HG03060 (cell line): ENCODE results near the gene RHCG.

Experiments used
- ATAC-seq: cut with Tn5 transposase; IDR thresholded peaks from one replicate; pipeline ENCODE4 v1.9.1; 2021; ENCODE audit warnings: low read depth, moderate number of reproducible peaks; ENCODE audit not compliant: unreplicated experiment

Gene RHCG

DNA sequence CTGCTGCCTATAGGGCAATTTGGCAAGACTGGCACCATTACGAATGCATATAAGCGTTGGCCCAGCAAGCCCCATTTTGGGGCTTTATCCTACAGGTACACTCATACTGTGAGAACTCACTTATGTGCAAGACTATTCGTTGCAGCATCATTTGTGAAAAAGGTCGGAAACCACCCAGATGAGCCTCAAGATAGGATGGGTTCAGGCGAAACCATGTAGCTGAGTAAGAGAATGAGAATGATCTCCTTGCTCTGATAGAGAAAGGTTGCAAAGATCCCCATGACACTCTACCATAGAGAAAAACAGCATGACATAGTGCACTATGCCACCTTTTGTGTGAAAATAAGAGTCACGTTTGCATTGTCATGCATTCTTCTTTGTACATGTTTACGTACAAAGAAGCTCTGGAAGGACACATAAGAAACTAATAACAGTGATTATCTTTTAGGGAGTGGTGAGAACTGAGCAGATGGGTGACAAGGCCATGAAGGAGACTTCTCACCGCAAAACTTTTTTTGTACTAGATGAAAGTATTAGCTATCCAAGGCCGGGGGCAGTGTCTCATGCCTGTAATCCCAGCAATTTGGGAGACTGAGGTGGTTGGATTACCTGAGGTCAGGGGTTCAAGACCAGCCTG lies 50.0 kb downstream of the RHCG start:
- ATAC-seq = no peak

DNA sequence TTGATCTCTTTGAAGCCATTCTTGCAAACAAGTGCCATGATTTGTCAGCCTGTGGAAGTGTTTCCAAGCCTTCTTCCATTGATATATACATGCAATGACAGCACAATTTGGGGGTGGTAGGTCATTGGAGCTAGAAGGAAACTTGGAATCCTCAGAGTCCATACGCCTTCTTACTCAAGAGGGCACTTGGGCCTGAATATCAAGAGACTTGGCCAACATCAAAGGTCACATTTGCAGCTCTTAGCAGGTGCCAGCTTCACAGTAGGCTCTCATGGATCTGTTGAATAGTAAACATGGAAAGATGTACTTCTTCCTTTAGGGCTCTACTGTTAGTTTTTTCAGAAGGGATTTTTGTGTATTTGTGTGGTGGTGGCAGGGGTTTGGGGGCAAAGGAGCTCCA lies 50.9 kb downstream of the RHCG start:
- no peak for ATAC-seq

- ATAC-seq = no peak
Observed at GRCh38 chr15:89444241-89445225, 51.9 kb downstream of the RHCG start.

DNA sequence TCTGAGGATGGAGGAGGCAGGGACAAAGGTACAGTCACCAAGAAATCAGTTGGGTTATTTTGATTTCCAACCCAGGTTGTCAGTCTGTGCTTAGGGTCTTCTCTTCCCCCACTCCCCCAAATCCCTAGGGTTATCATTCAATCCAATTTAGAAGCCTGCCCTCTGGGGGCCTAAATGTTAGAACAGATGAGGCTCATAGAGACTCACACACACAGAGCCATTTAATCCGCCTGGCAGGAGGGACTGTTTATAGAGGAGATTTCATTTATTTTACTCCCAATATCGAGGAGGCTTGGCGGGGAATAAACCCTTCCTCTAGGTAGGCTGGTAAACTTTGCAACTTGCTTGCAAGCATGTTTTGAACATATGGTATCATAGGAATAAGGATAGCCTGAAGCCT lies 52.8 kb downstream of the RHCG start:
- ATAC-seq = no peak

- no peak for ATAC-seq
Observed at GRCh38 chr15:89442671-89443307, 53.6 kb downstream of the RHCG start.

GRCh38 chr15:89442155-89442554 lies 54.2 kb downstream of the RHCG start:
- ATAC-seq = no peak

GRCh38 chr15:89441295-89441812 lies 55.0 kb downstream of the RHCG start:
- ATAC-seq = peak; percentile 87

- no peak for ATAC-seq
Observed at GRCh38 chr15:89439764-89440163, 56.6 kb downstream of the RHCG start.

- ATAC-seq = no peak
Observed at GRCh38 chr15:89436560-89437311, 59.6 kb downstream of the RHCG start.

GRCh38 chr15:89435362-89435761 lies 61.0 kb downstream of the RHCG start:
- no peak for ATAC-seq

DNA sequence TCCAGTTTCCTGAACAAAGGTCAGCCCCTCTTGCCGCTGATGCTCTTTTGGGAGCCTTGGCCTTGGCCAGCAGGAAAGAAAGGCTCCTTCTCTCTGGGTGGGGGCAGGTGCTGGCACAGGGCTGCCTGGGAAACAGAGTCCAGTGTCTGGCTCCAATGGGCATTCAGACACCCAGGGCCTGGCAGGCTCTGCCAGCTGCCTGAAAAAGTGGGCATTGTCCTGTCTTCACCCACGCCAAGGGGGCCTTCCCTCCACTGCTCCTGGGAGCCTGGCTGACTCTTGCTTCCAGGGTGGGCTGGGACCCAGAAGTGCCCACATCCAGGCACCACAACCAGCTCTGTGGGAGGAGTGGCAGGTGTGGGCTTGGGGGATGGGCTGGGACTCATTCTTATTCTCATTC lies 62.7 kb downstream of the RHCG start:
- no peak for ATAC-seq

DNA sequence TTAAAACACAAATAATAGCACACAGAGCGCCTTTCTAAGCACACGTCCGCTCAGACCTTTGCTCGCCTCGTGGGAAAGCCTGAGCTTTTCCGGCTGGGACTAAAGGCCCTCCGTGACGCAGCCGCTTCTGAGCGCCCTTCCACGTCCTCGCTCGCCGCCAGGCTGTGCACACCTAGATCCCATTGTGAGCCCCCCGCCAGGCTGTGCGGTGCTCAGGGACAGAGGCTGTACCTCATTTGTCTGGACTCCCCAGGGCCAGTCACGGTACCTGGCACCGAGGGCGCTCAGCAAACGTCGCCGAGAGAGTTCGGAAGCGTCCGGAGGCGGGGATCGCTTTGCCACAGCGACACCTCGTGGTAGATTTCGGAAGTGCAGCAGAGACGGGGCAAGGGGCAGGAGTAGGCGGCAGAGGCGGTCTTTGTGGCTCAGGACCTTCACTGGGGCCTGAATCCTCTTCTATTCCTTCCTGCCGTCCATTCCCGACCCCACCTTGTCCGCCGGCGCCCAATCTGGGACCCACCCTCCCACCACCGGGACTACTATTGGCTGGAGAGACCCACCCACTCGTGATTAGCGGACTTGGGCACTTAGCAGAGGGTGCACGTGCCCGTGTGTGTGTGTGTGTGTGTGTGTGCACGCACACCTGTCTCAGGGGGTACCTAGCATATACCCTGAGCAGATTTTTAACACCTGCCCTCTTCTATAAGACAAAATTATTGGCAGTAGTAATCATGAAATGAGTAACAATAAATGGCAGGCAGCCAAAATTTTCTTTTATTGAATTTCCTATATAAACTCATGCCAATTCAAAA lies 65.6 kb downstream of the RHCG start:
- ATAC-seq = peak; percentile 81

DNA sequence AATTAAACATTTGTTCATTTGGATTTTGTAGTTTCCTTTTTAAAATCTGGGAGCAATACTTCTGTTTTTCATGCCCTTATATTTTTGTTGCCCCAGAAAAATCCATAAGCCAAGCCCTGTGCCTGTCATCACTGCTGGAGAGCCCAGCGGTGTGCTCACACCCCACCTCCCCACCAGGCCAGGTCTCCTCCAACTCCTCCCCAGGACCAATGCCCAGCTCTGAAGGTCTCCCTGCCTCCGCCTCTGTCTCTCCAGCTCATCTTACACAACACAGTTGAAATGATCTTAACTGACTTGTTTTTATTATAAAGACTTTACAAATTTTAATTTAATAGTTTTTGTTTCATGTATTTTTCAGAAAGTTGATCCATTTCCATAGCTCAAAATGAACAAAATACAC lies 66.4 kb downstream of the RHCG start:
- ATAC-seq = no peak

GRCh38 chr15:89429023-89429422 lies 67.4 kb downstream of the RHCG start:
- ATAC-seq = no peak

GRCh38 chr15:89428246-89428645 lies 68.1 kb downstream of the RHCG start:
- ATAC-seq = no peak

DNA sequence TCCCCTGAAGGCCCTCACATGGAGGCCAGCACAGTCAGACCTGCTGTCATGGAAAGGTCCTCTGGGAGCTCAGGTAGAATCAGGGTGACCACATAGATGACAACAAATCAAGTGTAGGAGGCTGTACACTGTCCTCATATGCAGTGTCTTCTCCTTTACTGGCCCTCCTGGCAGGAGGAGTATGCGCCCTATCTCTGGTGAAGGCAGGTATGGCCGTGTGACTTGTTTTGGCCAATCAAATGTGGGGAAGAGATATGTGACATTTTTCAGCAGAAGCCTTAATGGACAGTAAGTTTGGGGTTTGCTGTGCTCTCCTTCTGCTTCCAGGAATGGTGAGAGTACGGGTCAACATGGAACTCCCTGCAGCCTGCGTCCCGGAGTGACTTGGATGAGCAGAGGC lies 69.9 kb downstream of the RHCG start:
- ATAC-seq = no peak

DNA sequence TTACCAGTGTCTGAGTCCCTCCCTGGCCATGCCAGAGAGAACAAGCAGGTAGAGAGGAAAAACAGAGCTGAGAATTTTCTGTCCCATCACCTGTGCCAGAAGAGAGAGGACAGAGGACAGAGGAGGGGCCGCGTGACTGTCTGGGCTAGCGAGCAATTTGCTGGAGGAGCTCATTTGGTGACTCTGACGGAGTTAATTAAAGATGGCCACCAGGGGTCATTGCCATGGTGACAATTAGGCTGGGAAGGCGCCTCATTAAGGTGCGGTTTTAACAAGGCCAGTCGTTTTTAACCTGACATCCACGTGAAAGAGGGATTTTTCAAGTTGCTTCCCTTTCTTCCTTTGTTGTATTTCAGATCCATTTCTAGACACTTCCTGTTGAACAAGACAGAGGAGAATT lies 72.4 kb downstream of the RHCG start:
- ATAC-seq = no peak
